Measurements from ENCODE around the gene ZCCHC18.

DNA sequence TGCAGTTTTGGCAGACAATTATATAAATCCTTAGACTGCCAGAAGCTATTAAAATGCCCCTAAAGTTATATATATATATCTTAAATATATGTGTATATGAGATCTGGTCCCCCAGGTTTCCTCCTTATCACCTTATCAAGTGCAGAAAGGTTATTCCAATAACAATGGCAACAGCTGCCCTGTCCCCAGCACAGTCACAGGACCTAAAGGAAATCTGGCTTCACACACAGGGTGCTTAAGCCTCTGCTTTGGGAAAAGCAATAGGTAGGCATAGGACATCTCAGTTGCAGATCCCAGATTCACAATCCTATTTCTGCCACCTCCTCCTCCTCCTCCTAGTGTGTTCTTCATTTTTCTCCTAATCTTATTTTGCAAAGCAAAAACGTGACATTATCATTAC, 38.7 kb downstream of the ZCCHC18 start:
- no peak for TF ChIP-seq EZH2phosphoT487 (IDR thresholded peaks at IDR 0.05; ENCODE audit: insufficient read depth, low read depth)
- no peak for TF ChIP-seq EZH2 (IDR thresholded peaks at IDR 0.05; ENCODE audit: insufficient read depth, poor library complexity, severe bottlenecking)

Data from GM23248 (cell line).